Brain microvascular endothelial cell (primary cell): ENCODE measurements around the gene TMEM87A.

ENCODE experiments used
- DNase-seq: peaks from one replicate; pipeline ENCODE4 v3.0.0-alpha.2; 2020
- H3K27ac ChIP-seq: fragments of 250-450 bp; sonication (Bioruptor Pico); 2 replicates; pipeline ENCODE4 v1.5.1; 2020; ENCODE audit warnings: mild to moderate bottlenecking, moderate library complexity
- H3K27me3 ChIP-seq: fragments of 250-450 bp; sonication (Bioruptor Pico); replicated peaks from 2 replicates; pipeline ENCODE4 v1.5.1; 2020; ENCODE audit warnings: mild to moderate bottlenecking
- H3K36me3 ChIP-seq: fragments of 250-450 bp; sonication (Bioruptor Pico); replicated peaks from 2 replicates; pipeline ENCODE4 v1.5.1; 2020; ENCODE audit warnings: mild to moderate bottlenecking
- H3K4me3 ChIP-seq: 2 replicates; pipeline ENCODE4 v1.5.1; 2011; ENCODE audit warnings: low read depth, mild to moderate bottlenecking, control low read depth, low read length, moderate library complexity
- CTCF ChIP-seq: IDR thresholded peaks from 2 replicates; pipeline ENCODE4 v1.5.1; 2011; ENCODE audit warnings: low read depth, mild to moderate bottlenecking, moderate library complexity, low read length, control low read depth, inconsistent platforms; ENCODE audit errors: missing control alignments
- in situ Hi-C: cut with HindIII; loops from 2 replicates; pipeline ENCODE4 v1.10.0; 2017; ENCODE audit warnings: low sequenced_read_pairs, low pct_ligation_motif_present

The TMEM87A gene

DNA sequence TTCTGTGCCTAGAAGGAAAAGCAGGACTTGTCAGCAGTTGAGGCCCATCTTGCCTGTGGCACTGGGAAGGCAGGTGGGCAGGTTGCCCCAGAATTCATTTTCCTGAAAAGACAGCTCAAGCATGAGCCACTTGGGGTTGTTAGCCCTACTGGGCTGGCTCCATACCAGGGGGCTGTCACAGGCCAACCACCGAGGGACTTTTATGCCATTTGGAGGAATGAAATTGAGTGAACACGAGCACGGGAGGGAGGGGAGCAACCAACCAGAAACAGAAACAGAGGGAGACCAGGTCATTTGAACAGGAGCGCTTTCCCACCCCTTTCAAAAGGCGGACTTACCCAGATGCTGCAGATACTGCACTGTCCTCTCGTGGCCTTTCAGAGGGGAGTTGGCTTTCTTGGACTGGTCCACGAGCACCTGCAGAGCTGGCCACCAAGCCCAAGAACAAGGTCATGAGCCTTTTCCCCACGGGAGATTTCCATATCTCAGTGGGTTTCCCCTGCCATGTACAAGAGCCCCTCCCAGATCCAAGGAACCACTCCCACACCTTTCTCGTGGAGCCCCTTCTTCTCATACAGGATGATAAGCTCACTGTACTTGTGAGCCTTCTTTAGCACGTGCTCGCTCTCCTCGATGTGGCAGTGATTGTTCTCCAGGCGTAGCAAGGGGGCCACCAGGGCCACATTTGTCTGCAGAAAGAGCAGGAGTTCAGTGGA, 106.8 kb downstream of the TMEM87A start:
- H3K27ac ChIP-seq, result no peak overlapping the region
- in situ Hi-C loops, result no loop called here
- no peaks in the 10 kb centered on the region for H3K27me3 ChIP-seq
- no peak overlapping the region for H3K4me3 ChIP-seq
- DNase-seq, result no peak
- peaks cover 64% of the 10 kb centered on the region for H3K36me3 ChIP-seq
- TF ChIP-seq CTCF, result no peak

GRCh38 chr15:42165106-42165505, 108.1 kb downstream of the TMEM87A start:
- Histone ChIP-seq H3K4me3 (no peak overlapping the region), H3K36me3 (peaks cover 70% of the 10 kb centered on the region), H3K27ac (no peak overlapping the region), H3K27me3 (no peaks in the 10 kb centered on the region)
- no peak for DNase-seq
- TF ChIP-seq CTCF, result no peak
- in situ Hi-C loops, result no loop called here

GRCh38 chr15:42163947-42164550, 109.2 kb downstream of the TMEM87A start:
- in situ Hi-C loops, result no loop called here
- no peak overlapping the region for H3K27ac ChIP-seq
- TF ChIP-seq CTCF, result no peak
- DNase-seq, result no peak
- no peak overlapping the region for H3K4me3 ChIP-seq
- peaks cover 74% of the 10 kb centered on the region for H3K36me3 ChIP-seq
- H3K27me3 ChIP-seq, result no peaks in the 10 kb centered on the region

DNA sequence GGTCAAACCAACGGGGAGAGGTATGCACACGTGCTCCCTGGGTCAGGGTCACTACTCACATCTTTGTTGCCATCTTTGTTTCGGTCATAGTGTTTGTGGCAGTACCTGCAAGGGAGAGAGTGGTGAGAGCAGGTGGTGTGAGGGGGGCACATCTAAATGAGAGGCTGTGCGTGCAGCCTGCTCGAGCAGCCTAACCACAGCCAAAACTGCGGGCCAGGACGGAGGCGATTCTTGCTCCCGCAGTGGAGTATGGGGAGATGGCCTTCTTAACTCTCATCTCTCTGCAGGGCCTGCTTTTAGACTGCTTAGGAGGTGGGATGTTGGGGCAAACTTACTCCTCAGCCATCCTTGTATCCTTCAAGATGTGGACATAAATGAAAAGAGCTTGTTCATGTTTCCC, 109.9 kb downstream of the TMEM87A start:
- Histone ChIP-seq H3K27ac (no peak overlapping the region), H3K27me3 (no peaks in the 10 kb centered on the region), H3K4me3 (no peak overlapping the region), H3K36me3 (peaks cover 75% of the 10 kb centered on the region)
- in situ Hi-C loops, result no loop called here
- TF ChIP-seq CTCF, result no peak
- DNase-seq, result no peak
